Stimulated activated CD4-positive, alpha-beta T cell treated with anti-CD3 and anti-CD28 coated beads, Interleukin-1b, Interleukin-23, amount 100 ng/mL, for 24 hours (primary cell): ENCODE data around the gene SORCS1.

ENCODE experiments used
- DNase-seq, 4 experiments: peaks; one replicate each; pipeline ENCODE4 v3.0.0-alpha.2; 2020; ENCODE audit warnings: low read depth in 4 of 4, low spot score in 1 of 4

SORCS1 gene

DNA sequence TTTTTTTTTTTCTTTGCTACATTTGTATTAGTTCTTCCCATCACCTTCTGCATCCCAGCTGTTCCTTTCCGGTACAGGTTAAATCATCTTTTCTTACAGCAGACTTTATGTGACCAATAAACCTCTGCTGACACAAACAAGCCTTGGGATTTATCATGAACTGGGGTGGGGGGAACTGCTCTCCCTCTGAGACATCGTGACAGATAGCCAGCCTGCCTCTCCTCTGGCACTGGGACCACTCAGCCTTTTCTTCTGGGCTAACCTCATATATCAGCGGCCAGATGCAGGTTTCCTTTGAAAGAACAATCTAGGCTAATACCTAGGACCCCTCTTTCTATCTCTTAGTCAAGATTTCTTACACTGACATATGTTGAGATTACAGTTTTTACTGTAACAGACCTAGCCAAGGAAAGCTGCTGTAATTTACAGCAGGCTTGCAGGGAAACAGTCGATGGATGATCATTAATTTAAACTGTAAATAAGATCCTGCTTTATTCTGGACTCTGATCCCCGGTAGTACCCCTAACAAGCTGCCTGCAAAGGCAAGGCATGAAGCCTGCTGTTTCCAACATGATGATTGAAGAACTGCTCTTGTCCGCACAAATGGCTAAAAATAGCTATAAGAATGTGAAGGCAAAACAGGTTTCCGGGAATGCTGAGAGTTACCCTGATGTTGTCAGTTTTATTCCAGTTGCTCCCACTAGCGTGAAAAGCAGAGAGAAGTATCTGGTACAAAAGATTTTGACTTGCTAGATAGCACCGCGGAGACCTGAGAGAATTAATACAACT is 338.7 kb downstream of the SORCS1 start:
- no peak for DNase-seq

DNA sequence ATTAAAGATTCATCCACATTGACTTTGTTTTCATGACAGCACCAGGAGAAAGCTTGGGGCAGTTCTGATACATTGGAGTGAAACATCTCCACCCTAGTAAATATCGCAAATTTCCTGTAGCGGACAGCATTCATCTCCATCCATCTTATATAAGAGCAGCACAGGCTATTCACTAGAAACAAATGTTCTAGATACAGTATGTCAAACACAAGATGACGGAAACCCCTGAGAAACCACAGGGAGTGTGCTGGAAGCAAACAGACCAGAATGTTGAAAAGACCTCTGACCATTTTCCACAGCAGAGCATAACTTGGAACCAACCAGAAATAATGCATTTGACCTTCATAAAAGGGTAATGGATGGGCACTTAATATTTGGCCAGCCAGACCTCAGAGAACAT is 343.9 kb downstream of the SORCS1 start:
- no peak for DNase-seq

GRCh38 chr10:106819490-106819889 is 345.0 kb downstream of the SORCS1 start:
- DNase-seq, result no peak

DNA sequence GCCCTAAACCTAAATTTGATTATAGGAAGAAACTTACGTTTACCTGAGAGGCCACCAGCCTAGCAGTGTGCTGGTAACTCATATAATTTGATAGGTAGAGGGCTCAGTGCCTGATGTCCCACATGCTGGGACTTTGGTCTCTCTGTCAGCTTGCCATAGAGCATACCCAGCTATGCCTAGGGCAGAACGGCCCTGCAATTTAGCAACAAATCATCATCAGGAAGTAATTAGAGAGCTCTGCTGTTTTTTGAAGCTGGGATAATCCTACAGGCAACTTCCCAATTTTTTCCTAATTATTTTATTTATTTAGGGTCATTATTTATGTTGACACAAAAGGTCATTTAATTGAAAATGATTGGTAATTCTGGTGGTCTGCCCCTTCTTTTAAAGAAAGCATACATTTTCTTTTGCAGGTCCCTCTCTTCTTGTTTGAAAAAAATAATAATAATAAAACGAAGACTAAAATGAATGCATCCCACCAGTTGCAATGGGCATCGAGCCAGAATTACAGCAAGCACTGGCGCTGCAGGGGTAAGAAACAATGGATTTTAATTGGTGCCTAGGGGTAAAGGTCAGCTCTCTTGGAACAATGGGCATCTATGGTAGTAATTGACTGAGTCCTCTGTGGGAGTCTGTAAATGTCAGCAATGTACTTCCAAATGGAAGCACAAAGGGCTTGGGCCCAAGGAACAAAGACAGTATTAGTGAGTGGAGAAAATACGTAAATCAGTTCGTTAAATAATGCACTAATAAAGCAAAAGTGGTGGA is 348.0 kb downstream of the SORCS1 start:
- no peak for DNase-seq

- no peak for DNase-seq
These were observed 349.0 kb downstream of the SORCS1 start for GRCh38 chr10:106815427-106816043.

- DNase-seq, result no peak
These were observed 359.4 kb downstream of the SORCS1 start for GRCh38 chr10:106804992-106805582.

DNA sequence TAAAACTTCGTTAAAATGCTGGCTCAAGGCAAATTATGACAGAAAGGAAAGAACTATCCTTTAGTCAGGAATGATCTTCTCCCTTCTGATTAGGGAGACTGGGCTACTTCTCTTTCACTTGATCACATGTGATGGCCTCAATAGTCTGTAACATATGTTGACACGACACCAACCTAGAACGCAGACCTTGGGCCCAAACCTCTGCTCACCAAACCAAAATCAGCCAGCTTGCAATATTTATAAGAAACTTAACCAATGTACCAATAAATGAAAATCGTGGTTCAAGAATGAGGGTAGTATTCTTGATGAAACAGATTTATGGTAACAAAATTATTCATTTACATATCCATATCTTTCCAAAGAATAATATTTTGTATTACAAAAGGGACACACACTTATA is 361.6 kb downstream of the SORCS1 start:
- DNase-seq, result no peak

DNA sequence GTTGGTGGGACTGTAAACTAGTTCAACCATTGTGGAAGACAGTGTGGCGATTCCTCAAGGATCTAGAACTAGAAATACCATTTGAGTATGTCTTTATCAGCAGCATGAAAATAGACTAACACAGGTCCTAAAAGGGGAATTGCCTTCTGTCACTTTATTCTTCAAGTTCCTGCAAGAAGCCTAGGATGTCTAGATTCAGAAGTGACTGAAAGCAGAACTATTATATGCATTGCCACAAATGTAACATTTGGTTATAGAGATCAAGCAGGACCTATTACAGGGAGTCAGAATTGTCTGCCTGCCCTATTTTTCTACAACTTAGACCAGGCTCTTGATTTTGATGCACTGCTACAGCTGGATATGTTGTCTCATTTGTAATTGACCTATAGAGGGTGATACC is 364.7 kb downstream of the SORCS1 start:
- DNase-seq, result no peak

DNA sequence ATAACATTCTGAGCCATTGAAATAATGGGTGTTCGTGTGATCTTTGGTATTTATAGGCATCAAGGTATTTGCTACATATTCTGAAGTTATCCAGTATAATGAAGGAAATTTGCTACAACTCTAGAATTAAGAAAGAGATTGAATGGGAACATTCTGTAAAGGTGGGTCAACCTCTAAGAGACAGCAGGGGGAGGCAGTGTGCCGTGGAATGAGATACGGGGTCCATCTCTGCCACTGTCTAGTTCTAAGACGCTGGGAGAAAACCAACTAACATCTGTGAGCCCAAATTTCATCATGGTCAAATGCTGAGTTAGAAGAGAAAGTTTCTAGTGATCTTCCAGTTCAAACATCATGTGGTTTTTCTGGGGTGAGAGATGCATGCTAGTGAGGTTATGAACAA is 368.9 kb downstream of the SORCS1 start:
- DNase-seq, result no peak

DNA sequence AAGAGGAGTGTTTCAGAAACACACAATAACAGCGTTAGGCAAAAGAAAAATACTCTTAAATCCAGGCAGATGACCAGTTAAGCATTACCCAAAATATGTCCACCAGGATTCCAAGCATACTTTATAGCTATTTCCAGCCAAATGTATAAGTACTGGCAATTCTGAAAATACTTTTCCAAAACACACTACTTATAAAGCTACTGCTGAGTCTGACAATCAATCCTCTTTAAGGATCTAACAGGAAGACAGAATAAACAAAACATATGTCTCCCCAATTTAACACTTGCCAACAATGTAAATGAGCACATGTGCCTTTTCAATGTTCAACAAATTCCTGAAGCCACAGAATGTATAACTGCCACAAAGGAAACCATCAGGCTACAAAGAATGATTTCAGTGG is 370.9 kb downstream of the SORCS1 start:
- DNase-seq, result no peak

GRCh38 chr10:106789623-106790022 is 374.9 kb downstream of the SORCS1 start:
- DNase-seq, result no peak

- DNase-seq, result no peak
These were observed 375.5 kb downstream of the SORCS1 start for GRCh38 chr10:106788982-106789381.

GRCh38 chr10:106785528-106785927 is 379.0 kb downstream of the SORCS1 start:
- DNase-seq, result no peak

GRCh38 chr10:106780632-106781031 is 383.9 kb downstream of the SORCS1 start:
- no peak for DNase-seq

- no peak for DNase-seq
These were observed 386.7 kb downstream of the SORCS1 start for GRCh38 chr10:106777841-106778240.

DNA sequence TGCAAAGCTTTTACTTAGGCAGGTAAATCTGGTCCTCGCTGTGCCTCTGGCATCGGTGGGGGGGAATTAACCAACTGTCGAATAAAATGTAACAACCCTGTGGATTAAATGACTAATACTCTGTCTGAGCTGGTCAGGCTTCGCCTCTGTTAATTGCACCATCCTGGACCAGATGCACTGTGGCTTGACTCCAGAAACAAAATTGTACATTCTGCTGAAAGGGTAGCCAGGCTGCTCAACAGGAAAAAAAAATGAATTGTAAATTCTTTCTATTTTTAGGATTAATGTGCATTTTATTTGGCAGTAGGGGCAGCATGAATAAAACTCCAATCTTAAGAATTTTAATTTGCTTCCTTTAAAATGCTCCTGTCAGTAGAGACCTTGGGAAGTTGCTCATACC is 389.4 kb downstream of the SORCS1 start:
- DNase-seq, result no peak

- no peak for DNase-seq
These were observed 391.5 kb downstream of the SORCS1 start for GRCh38 chr10:106772957-106773356.

GRCh38 chr10:106771154-106771553 is 393.4 kb downstream of the SORCS1 start:
- no peak for DNase-seq

- no peak for DNase-seq
These were observed 396.3 kb downstream of the SORCS1 start for GRCh38 chr10:106768204-106768603.

DNA sequence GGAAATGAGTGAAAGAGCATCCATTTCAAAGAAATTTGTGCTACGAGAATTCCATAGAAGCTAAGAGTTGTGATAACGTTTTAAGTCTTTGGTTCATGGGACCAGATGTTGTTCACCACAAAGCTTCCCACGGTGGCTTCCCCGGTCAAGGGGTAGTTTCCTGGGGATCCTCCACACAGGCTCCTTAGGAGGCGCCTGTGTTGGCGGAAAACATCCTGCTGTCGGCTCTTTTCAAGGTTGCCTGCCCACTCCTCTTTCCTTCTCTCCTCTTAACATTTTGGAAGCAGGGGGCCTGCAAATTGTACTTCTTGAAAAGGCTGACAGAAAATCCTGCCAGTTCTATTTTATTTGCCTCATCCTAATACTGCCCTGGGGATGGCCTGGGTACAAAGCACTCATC is 398.6 kb downstream of the SORCS1 start:
- DNase-seq, result no peak

- DNase-seq, result no peak
These were observed 399.2 kb downstream of the SORCS1 start for GRCh38 chr10:106765241-106765754.

GRCh38 chr10:106764360-106764759 is 400.1 kb downstream of the SORCS1 start:
- no peak for DNase-seq
